Caco-2 (cell line): ENCODE data around the gene CAPRIN1. TPM values are rescaled to one million over a fixed set of nuclear protein-coding genes. Genes with fewer than 3 reads are reported as not detected.

ENCODE experiments used
- BruUV-seq: library from RNA; stranded (reverse); fragments of 400-500 nt; replicated peaks from 2 replicates; lab custom pipeline; 2021; lab: Mats Ljungman, UMichigan
- CTCF ChIA-PET: fragments of 300-600 bp; sonication (Branson Sonifier 250); formaldehyde crosslinking; loops from one replicate; lab custom pipeline; 2022; ENCODE audit warnings: antibody characterized with exemption; lab: Charles Lee
- POLR2A ChIA-PET: fragments of 300-600 bp; sonication (Branson Sonifier 250); formaldehyde crosslinking; loops from one replicate; lab custom pipeline; 2022; ENCODE audit warnings: antibody characterized with exemption; lab: Charles Lee
- DNase-seq, 2 experiments: peaks; one replicate each; pipeline versions ENCODE4 v3.0.0 to v3.0.0-alpha.2; 2020 to 2022
- H3K27me3 ChIP-seq: replicated peaks from 2 replicates; pipeline ENCODE4 v1.6.0; 2011; ENCODE audit warnings: low read length; ENCODE audit not compliant: control insufficient read depth, insufficient read depth
- H3K36me3 ChIP-seq: 2 replicates; pipeline ENCODE4 v1.5.1; 2011; ENCODE audit warnings: low read length; ENCODE audit not compliant: control insufficient read depth, insufficient read depth
- H3K4me1 ChIP-seq: fragments of 250-450 bp; sonication (Bioruptor Pico); 2 replicates; pipeline ENCODE4 v1.5.1; 2020; ENCODE audit warnings: mild to moderate bottlenecking
- H3K4me3 ChIP-seq: 2 replicates; pipeline ENCODE4 v1.5.1; 2011; ENCODE audit warnings: low read depth, mild to moderate bottlenecking, control low read depth, low read length
- H3K9me3 ChIP-seq: fragments of 250-450 bp; sonication (Bioruptor Pico); 2 replicates; pipeline ENCODE4 v1.5.1; 2020; ENCODE audit warnings: mild to moderate bottlenecking, moderate library complexity
- H3K27ac Mint-ChIP-seq: one replicate; pipeline ENCODE4 v1.8.0; 2022; ENCODE audit warnings: mixed read lengths; ENCODE audit not compliant: unreplicated experiment
- H3K27me3 Mint-ChIP-seq: one replicate; pipeline ENCODE4 v1.8.0; 2022; ENCODE audit warnings: mixed read lengths; ENCODE audit not compliant: insufficient read depth, unreplicated experiment
- H3K36me3 Mint-ChIP-seq: one replicate; pipeline ENCODE4 v1.8.0; 2022; ENCODE audit warnings: mild to moderate bottlenecking, mixed read lengths; ENCODE audit not compliant: insufficient read depth, unreplicated experiment
- H3K4me1 Mint-ChIP-seq: one replicate; pipeline ENCODE4 v1.8.0; 2022; ENCODE audit warnings: low read depth, mixed read lengths; ENCODE audit not compliant: unreplicated experiment
- H3K4me3 Mint-ChIP-seq: one replicate; pipeline ENCODE4 v1.8.0; 2022; ENCODE audit warnings: mild to moderate bottlenecking, moderate library complexity, mixed read lengths; ENCODE audit not compliant: unreplicated experiment
- H3K9me3 Mint-ChIP-seq: one replicate; pipeline ENCODE4 v1.8.0; 2022; ENCODE audit warnings: mixed read lengths; ENCODE audit not compliant: unreplicated experiment
- CTCF ChIP-seq, 2 experiments: fragments of 200-600 bp in 1 of 2; IDR thresholded peaks; 1 replicate in 1 of 2; 2 replicates in 1 of 2; pipeline versions ENCODE4 v1.5.1 to v1.8.0; 2011 to 2022; ENCODE audit warnings: antibody characterized with exemption in 1 of 2, control low read depth in 1 of 2, inconsistent platforms in 1 of 2, low read depth in 1 of 2, low read length in 1 of 2, mild to moderate bottlenecking in 1 of 2, moderate library complexity in 1 of 2; ENCODE audit not compliant: insufficient read depth in 1 of 2, severe bottlenecking in 1 of 2, unreplicated experiment in 1 of 2
- intact Hi-C: fragments of 100-400 bp; cut with micrococcal nuclease; formaldehyde crosslinking; loops from one replicate; pipeline ENCODE4 v1.10.0; 2022; ENCODE audit not compliant: unreplicated experiment
- total RNA-seq: library from RNA; stranded (reverse); gene quantifications from 2 replicates; pipeline ENCODE4 v1.2.3, GENCODE V29; 2022

The CAPRIN1 gene
- total RNA-seq, 1 experiment from 2014 or later = 224 TPM

DNA sequence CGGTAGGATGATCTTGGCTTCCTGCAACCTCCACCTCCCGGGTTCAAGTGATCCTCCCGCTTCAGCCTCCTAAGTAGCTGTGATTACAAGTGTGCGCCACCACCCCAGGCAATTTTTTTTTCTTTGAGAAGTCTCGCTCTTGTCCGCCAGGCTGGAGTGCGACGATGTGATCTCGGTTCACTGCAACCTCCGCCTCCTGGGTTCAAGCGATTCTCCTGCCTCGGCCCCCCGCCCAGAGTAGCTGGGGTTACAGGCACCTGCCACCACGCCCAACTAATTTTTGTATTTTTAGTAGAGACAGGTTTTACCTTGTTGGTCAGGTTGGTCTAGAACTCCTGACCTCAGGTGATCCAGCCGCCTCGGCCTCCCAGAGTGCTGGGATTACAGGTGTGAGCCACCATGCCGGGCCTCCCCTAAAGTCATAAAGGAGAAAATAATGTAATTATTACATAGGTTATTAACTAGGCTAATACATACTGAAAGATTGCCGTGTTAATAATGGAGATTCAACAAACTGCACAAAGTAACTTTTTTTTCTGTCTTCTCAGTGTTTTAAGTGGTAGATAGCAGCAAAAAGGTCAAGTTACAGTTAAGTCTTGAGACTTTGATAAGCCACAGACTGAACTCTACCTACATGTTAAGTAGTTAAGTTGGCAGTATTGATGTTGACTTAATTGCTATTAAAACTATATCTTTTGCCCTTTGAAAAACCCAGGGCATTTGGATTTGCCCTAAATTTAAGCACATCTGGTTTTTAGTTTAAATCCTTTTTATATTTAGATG lies 3.9 kb downstream of the CAPRIN1 start:
- H3K27me3 Mint-ChIP-seq = no peaks in the 10 kb centered on the region
- peaks cover 2% of the 10 kb centered on the region for H3K36me3 ChIP-seq
- peaks cover 23% of the 10 kb centered on the region for H3K4me1 ChIP-seq
- peaks cover 7% of the 10 kb centered on the region for H3K4me1 Mint-ChIP-seq
- ChIA-PET POLR2A (no interaction called here), CTCF (no interaction called here)
- no peak overlapping the region for H3K4me3 ChIP-seq
- no TSS peak for BruUV-seq
- DNase-seq = no peak
- H3K36me3 Mint-ChIP-seq = peaks cover 69% of the 10 kb centered on the region
- intact Hi-C loops = no loop called here
- TF ChIP-seq CTCF (IDR thresholded peaks at IDR 0.05; ENCODE audit: insufficient read depth in 1 of 2, low read depth in 1 of 2, low read length in 1 of 2, severe bottlenecking in 1 of 2, unreplicated experiment in 1 of 2) = no peak
- no peaks in the 10 kb centered on the region for H3K27me3 ChIP-seq
- no peaks in the 10 kb centered on the region for H3K9me3 ChIP-seq
- H3K27ac Mint-ChIP-seq = no peak overlapping the region
- H3K9me3 Mint-ChIP-seq = no peaks in the 10 kb centered on the region
- peak overlapping the region; percentile 41 for H3K4me3 Mint-ChIP-seq

DNA sequence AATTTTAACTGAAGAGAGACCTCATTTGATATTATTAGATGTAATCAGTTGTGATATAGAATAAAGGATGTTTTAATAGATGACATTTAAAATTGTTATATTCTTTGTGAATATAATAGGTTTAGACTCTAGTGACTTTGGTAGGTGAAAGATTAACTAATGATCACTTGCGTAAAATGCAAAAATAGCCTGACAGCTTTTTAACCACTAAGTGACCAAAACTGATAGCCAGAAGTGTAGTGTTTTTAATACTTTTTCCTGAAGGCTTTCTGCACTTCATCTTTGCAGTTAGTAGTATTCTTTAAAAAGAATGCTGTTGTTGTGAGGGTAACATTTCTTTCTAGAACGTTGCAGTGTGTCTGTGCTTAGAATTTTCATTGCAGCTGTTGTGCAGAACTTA lies 5.1 kb downstream of the CAPRIN1 start:
- peaks cover 2% of the 10 kb centered on the region for H3K36me3 ChIP-seq
- H3K4me3 ChIP-seq = no peak overlapping the region
- ChIA-PET CTCF (no interaction called here), POLR2A (interaction anchor here (0.5 kb wide), 1 partner anchor 9 kb away, joined by 13 read pairs; no protein-coding TSS in a partner anchor)
- no peak overlapping the region for H3K4me3 Mint-ChIP-seq
- no peaks in the 10 kb centered on the region for H3K27me3 ChIP-seq
- H3K9me3 ChIP-seq = no peaks in the 10 kb centered on the region
- BruUV-seq = no TSS peak
- H3K9me3 Mint-ChIP-seq = no peaks in the 10 kb centered on the region
- TF ChIP-seq CTCF (IDR thresholded peaks at IDR 0.05; ENCODE audit: insufficient read depth in 1 of 2, low read depth in 1 of 2, low read length in 1 of 2, severe bottlenecking in 1 of 2, unreplicated experiment in 1 of 2) = no peak
- peaks cover 81% of the 10 kb centered on the region for H3K36me3 Mint-ChIP-seq
- no peaks in the 10 kb centered on the region for H3K4me1 Mint-ChIP-seq
- H3K4me1 ChIP-seq = peaks cover 23% of the 10 kb centered on the region
- intact Hi-C loops = no loop called here
- no peaks in the 10 kb centered on the region for H3K27me3 Mint-ChIP-seq
- no peak overlapping the region for H3K27ac Mint-ChIP-seq
- no peak for DNase-seq

DNA sequence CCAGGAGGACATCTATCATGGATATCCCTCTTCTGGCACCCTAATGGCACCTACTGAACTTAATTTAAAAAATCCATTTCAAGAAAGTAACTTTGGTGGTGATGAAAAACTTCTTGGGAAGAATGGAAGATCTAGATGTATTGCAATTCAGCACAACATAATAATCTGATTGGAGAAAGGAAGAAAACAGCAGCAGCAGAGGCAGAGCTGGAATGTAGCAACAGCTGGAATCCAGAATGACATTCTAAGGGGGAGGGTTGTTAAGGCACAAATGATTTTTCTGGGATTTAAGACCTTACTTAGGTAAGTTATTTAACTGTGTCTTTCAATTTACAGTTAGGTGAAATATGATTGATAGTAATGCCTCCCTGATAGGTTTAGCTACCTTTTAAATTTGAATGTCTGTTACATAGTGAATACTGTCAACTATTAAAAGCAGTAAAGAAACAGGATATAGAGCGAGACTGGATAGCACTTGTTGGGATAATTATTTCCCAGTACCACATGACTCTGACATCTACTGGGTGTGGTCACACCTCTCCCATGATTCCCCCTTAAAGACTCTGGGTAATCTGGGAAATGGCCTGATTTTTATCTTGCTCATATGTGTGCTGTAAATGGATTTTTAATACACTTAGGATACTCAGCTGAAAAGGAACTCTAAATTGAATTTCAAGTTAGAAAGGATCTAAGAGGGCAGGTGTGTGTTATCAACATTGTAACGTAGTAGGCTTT lies 11.7 kb downstream of the CAPRIN1 start:
- Histone ChIP-seq H3K4me3 (no peak overlapping the region), H3K36me3 (no peaks in the 10 kb centered on the region), H3K4me1 (peaks cover 9% of the 10 kb centered on the region), H3K9me3 (no peaks in the 10 kb centered on the region), H3K27me3 (no peaks in the 10 kb centered on the region)
- H3K4me3 Mint-ChIP-seq = no peak overlapping the region
- peaks cover 6% of the 10 kb centered on the region for H3K4me1 Mint-ChIP-seq
- ChIA-PET CTCF (no interaction called here), POLR2A (interaction anchor here (0.7 kb wide), 1 partner anchor 12 kb away, joined by 4 read pairs; the partner anchor contains the start of gene CAPRIN1)
- H3K27ac Mint-ChIP-seq = no peak overlapping the region
- no peaks in the 10 kb centered on the region for H3K9me3 Mint-ChIP-seq
- no peaks in the 10 kb centered on the region for H3K27me3 Mint-ChIP-seq
- intact Hi-C loops = no loop called here
- BruUV-seq = no TSS peak
- no peak for DNase-seq
- H3K36me3 Mint-ChIP-seq = peaks cover 86% of the 10 kb centered on the region
- TF ChIP-seq CTCF (IDR thresholded peaks at IDR 0.05; ENCODE audit: insufficient read depth in 1 of 2, low read depth in 1 of 2, low read length in 1 of 2, severe bottlenecking in 1 of 2, unreplicated experiment in 1 of 2) = no peak
